Ishikawa (cell line): Measurements from ENCODE around the gene GAMT.
A peak's percentile ranks its signal among the peaks of the same experiment; 100 is the strongest.

Source experiments
- CEBPB ChIP-seq: IDR thresholded peaks from 2 replicates; pipeline ENCODE4 v1.6.1; 2012
- CREB1 ChIP-seq: IDR thresholded peaks from 2 replicates; pipeline ENCODE4 v1.6.1; 2012; ENCODE audit warnings: low read depth
- EGR1 ChIP-seq: IDR thresholded peaks from 2 replicates; pipeline ENCODE4 v1.6.1; 2012
- EP300 ChIP-seq: IDR thresholded peaks from 2 replicates; pipeline ENCODE4 v1.6.1; 2012; ENCODE audit warnings: borderline replicate concordance
- FOXM1 ChIP-seq: IDR thresholded peaks from 2 replicates; pipeline ENCODE4 v1.6.1; 2012; ENCODE audit warnings: low read depth, borderline replicate concordance
- NFIC ChIP-seq: IDR thresholded peaks from 2 replicates; pipeline ENCODE4 v1.6.1; 2012
- RAD21 ChIP-seq: IDR thresholded peaks from 2 replicates; pipeline ENCODE4 v1.6.1; 2012; ENCODE audit warnings: low read depth
- TAF1 ChIP-seq: IDR thresholded peaks from 2 replicates; pipeline ENCODE4 v1.6.1; 2012; ENCODE audit warnings: low read depth, mild to moderate bottlenecking
- TCF12 ChIP-seq: IDR thresholded peaks from 2 replicates; pipeline ENCODE4 v1.6.1; 2012; ENCODE audit warnings: low read depth
- TEAD4 ChIP-seq: IDR thresholded peaks from 2 replicates; pipeline ENCODE4 v1.6.1; 2012
- YY1 ChIP-seq: IDR thresholded peaks from 2 replicates; pipeline ENCODE4 v1.6.1; 2012; ENCODE audit warnings: low read depth
- ZBTB7A ChIP-seq: IDR thresholded peaks from 2 replicates; pipeline ENCODE4 v1.6.1; 2012; ENCODE audit warnings: low read depth
- TF ChIP-seq, protein P1 (sequence below): IDR thresholded peaks from 2 replicates; pipeline ENCODE4 v1.6.1; 2012
- TF ChIP-seq, protein P2 (sequence below): IDR thresholded peaks from 2 replicates; pipeline ENCODE4 v1.6.1; 2012
- TF ChIP-seq, protein P3 (sequence below): IDR thresholded peaks from 2 replicates; pipeline ENCODE4 v1.6.1; 2012; ENCODE audit warnings: low read depth, mild to moderate bottlenecking

Gene GAMT

DNA sequence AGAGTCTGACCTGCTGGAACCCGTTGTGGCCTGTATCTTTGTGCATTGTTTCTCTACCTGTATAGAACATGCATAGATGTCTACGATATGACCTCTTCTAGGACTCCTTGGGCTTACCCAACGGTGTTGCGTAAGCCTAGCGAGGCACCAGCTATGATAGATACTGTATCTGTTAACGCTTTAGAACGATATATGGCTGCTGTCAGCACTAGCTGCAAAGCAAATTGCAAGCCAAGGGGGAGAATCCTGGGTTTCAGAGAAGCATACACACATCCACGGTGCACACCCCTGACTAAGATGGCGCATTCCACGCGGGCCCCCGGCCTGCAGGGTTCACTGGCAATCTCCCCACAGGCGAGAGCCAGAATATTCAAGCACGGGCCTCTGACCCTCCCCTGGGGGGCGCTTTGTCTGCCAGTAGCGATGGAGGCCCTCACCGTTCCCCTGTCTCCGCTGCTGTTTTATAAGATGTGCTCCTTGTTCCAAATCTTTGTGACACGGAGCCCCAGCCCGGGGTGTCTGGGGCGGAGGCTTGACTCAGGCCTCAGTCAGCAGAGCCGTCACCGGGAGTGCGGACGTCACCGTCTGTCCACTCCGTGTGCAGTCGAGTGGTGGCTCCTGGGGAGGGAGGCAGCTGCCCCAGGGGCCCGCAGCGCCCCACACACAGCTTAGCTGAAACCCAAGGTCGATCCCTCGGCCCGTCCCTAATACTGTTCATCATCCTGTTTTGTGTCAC is 23.9 kb upstream of the GAMT start:
- TF ChIP-seq ZBTB7A (no peak), CREB1 (no peak), CEBPB (peak; percentile 57)
- TF ChIP-seq, protein P1, sequence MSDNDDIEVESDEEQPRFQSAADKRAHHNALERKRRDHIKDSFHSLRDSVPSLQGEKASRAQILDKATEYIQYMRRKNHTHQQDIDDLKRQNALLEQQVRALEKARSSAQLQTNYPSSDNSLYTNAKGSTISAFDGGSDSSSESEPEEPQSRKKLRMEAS = no peak

DNA sequence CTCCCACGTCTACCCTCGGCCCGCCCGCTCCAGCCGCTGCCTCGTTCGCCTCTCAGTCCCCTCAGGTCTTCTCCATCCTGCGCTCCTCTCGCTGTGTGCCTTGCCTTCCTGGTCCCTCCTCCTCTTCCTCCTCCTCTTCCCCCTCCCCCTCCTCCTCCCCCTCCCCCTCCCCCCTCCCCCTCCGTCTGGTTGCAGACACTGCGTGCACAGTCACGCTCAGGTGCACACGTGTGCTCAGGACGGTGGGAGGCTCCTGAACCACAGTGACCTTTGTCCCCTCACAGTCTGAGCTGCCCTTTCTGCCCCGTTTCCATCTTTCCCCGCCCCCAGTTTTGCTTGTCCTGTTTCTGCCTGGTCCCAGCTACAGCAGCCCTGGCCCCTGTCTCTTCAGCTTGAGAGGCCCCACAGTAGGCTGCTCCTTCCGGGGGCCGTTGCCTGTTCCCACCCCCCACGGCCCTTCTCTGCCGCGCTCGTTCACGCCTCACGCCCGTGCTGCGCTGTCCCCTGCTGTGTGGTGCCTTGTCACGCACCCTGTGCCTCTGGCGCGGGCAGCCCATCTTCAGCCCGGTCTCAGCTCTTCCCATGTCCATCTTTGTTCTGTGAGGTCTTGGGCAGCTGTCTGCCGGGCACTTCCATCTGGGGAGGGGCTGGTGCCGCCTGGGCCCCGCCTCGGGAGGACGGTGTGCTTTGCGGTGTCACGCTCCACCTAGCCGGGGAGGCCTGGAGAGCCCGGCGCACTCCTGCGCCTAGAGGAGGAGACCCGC is 23.0 kb upstream of the GAMT start:
- TF ChIP-seq CEBPB (no peak), RAD21 (no peak), TEAD4 (no peak), NFIC (no peak), ZBTB7A (no peak), YY1 (no peak), TCF12 (no peak), EGR1 (no peak), TAF1 (no peak), CREB1 (no peak), FOXM1 (no peak), EP300 (no peak)
- TF ChIP-seq, protein P2, sequence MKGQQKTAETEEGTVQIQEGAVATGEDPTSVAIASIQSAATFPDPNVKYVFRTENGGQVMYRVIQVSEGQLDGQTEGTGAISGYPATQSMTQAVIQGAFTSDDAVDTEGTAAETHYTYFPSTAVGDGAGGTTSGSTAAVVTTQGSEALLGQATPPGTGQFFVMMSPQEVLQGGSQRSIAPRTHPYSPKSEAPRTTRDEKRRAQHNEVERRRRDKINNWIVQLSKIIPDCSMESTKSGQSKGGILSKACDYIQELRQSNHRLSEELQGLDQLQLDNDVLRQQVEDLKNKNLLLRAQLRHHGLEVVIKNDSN = no peak
- TF ChIP-seq, protein P3, sequence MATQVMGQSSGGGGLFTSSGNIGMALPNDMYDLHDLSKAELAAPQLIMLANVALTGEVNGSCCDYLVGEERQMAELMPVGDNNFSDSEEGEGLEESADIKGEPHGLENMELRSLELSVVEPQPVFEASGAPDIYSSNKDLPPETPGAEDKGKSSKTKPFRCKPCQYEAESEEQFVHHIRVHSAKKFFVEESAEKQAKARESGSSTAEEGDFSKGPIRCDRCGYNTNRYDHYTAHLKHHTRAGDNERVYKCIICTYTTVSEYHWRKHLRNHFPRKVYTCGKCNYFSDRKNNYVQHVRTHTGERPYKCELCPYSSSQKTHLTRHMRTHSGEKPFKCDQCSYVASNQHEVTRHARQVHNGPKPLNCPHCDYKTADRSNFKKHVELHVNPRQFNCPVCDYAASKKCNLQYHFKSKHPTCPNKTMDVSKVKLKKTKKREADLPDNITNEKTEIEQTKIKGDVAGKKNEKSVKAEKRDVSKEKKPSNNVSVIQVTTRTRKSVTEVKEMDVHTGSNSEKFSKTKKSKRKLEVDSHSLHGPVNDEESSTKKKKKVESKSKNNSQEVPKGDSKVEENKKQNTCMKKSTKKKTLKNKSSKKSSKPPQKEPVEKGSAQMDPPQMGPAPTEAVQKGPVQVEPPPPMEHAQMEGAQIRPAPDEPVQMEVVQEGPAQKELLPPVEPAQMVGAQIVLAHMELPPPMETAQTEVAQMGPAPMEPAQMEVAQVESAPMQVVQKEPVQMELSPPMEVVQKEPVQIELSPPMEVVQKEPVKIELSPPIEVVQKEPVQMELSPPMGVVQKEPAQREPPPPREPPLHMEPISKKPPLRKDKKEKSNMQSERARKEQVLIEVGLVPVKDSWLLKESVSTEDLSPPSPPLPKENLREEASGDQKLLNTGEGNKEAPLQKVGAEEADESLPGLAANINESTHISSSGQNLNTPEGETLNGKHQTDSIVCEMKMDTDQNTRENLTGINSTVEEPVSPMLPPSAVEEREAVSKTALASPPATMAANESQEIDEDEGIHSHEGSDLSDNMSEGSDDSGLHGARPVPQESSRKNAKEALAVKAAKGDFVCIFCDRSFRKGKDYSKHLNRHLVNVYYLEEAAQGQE = no peak
- TF ChIP-seq, protein P1 = no peak

DNA sequence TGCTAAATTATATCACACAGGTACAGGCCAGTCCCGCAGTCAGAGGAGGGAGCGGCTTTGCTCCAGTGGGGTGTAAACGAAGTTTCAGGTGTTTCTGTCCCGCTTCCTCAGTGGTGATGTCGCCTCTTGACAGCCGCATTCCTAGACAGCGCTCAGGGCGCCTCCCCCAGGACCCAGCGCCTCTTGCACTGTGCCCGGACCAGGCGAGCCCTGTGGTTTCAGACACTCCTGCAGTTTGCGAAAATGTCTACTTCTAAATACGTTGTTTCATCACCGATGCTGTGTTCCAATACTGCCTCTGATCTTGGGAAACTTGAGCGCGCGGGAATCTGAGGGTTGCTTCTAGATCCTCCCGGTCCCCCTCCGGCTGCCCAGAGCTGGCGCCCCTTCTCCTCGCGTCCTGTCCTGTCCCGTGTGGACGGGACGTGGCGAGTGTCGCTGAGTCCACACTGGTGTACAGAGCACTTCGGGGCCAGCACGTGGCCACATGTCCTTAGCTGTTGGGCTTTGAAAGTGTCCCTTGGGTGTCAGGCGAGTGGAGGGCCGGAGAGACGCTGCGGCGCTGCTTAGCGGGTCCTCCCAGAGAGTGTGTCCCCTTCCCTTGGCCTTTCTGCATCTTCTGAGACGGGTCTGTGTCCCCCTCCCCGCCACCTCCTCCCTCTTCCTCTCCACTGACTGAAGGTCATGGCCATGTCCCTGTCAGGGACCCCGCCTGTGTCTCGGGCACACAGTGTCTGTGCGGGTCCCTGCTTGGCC is 22.3 kb upstream of the GAMT start:
- TF ChIP-seq, protein P2 = no peak
- no peak for TF ChIP-seq EGR1
- TF ChIP-seq, protein P1 = no peak
- TF ChIP-seq, protein P3 = no peak
- no peak for TF ChIP-seq ZBTB7A
- no peak for TF ChIP-seq CEBPB

DNA sequence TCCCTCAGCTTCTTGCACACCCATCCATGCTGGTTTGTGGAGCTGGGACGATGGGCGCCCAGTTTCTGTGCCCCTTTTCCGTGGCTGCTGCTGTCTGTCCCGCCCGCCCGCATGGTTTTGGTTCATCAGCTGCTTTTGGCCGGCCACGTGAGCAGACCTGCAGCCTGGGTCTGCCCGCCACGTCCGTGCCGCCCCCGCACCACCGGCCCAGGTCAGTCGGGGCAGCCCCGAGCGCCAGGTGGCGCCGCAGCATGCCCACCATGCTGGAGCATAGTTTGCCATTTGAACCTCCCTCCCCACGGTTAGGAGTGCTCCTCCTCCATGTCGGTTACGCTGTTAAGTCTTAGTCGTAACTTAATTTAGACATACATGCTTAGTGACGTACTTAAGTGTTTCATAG is 21.6 kb upstream of the GAMT start:
- TF ChIP-seq NFIC (no peak), TAF1 (no peak), EGR1 (no peak), CEBPB (no peak), TEAD4 (no peak)

DNA sequence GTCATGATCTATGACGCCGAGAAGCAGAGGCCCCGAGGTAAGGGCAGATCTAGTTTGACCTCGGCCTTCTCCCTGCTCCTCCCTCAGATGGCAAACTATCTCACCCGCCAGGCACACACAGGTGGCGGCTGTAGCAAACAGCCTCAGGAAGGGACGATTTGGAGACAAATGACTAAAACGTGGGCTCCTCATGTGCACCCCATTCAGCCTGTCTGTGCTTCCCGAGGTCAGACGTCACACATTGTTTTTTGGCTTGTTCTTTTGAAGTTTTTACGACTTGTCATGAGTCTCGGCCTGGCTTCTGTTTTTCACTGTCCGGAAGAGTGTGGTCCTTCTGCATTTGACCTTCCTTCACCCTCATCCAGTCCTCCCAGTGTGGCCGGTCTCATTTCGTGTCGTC is 21.0 kb upstream of the GAMT start:
- no peak for TF ChIP-seq EP300
- TF ChIP-seq, protein P3 = no peak
